Stomach (tissue), 9 donors: ENCODE measurements around the gene PAX1. TPM values are rescaled to one million over a fixed set of nuclear protein-coding genes. Genes with fewer than 3 reads are reported as not detected.

Experiments used
- DNase-seq, 2 donors: peaks; one replicate each; pipeline versions ENCODE4 v3.0.0 to v3.0.0-alpha.2; 2013 to 2019
- H3K27ac ChIP-seq, 5 donors: fragments of 200-600 bp in 4 of 5; sonication (generic) in 4 of 5; one replicate each; pipeline ENCODE4 v1.5.1; 2013 to 2019; ENCODE audit warnings: mild to moderate bottlenecking in 1 of 5, moderate library complexity in 1 of 5
- H3K27me3 ChIP-seq, 3 donors: fragments of 200-600 bp; sonication (generic); one replicate each; pipeline ENCODE4 v1.5.1; 2017 to 2019; ENCODE audit warnings: mixed run types in 1 of 3
- H3K36me3 ChIP-seq, 4 donors: fragments of 200-600 bp; sonication (generic); 1 replicate in 3 of 4; 2 replicates in 1 of 4; pipeline ENCODE4 v1.5.1; 2016 to 2019
- H3K4me1 ChIP-seq, 4 donors: fragments of 200-600 bp; sonication (generic); one replicate each; pipeline ENCODE4 v1.5.1; 2016 to 2019
- H3K4me3 ChIP-seq, 4 donors: fragments of 200-600 bp; sonication (generic) in 3 of 4; one replicate each; pipeline ENCODE4 v1.5.1; 2016 to 2019; ENCODE audit warnings: mild to moderate bottlenecking in 1 of 4
- H3K9me3 ChIP-seq, 4 donors: fragments of 200-600 bp; sonication (generic); one replicate each; pipeline ENCODE4 v1.5.1; 2016 to 2019
- CTCF ChIP-seq, 7 experiments: fragments of 450-650 bp in 4 of 7; fragments of 200-600 bp in 3 of 7; sonication (generic) in 3 of 7; IDR thresholded peaks; one replicate each; pipeline ENCODE4 v1.5.1; 2016 to 2019; ENCODE audit warnings: antibody characterized with exemption in 7 of 7, control low read depth in 2 of 7, mild to moderate bottlenecking in 1 of 7
- EP300 ChIP-seq: sonication (generic); formaldehyde crosslinking; IDR thresholded peaks from one replicate; pipeline ENCODE4 v1.6.1; 2017; ENCODE audit warnings: antibody characterized with exemption
- POLR2A ChIP-seq, 4 donors: fragments of 450-650 bp; IDR thresholded peaks; one replicate each; pipeline ENCODE4 v1.6.1; 2016; ENCODE audit warnings: antibody characterized with exemption in 4 of 4, control low read depth in 2 of 4, mild to moderate bottlenecking in 1 of 4, moderate library complexity in 1 of 4
- POLR2AphosphoS5 ChIP-seq, 3 donors: sonication (generic); formaldehyde crosslinking; IDR thresholded peaks; one replicate each; pipeline ENCODE4 v1.6.1; 2016; ENCODE audit warnings: antibody characterized with exemption in 3 of 3
- WGBS, 5 donors: extraction: QIAGEN DNeasy Blood & Tissue Kit in 3 of 5; methylation state at CpG; one replicate each; pipeline versions ENCODE4 v1.1.5 to v1.1.7; 2013 to 2018; 5-methylcytosine and 5-hydroxymethylcytosine counted together
- intact Hi-C: fragments of 100-400 bp; cut with DNase I; formaldehyde crosslinking; loops from one replicate; pipeline ENCODE4 v1.15.1; 2023; ENCODE audit warnings: low total_unique reads
- polyA plus RNA-seq, 3 donors: library from polyadenylated mRNA; stranded (reverse); fragments of 200-250 nt; gene quantifications; one replicate each; pipeline ENCODE4 v1.2.3, GENCODE V29; 2013
- total RNA-seq, 5 donors: library from RNA; depleted of rRNA; stranded (reverse); fragments of >200 nt; gene quantifications; one replicate each; pipeline versions ENCODE4 v1.1.0 to v1.2.3, GENCODE V29; 2014 to 2016
- donor health status: healthy with polysubstance abuse.
- donor health status: Bipolar disorder and iron deficiency.
- donor health status: healthy.

The PAX1 gene
- total and polyA plus RNA-seq, 8 donors, result not detected

GRCh38 chr20:21703717-21704407, 1.6 kb upstream of the PAX1 start:
- TF ChIP-seq CTCF (IDR thresholded peaks at IDR 0.05), result no peak
- TF ChIP-seq POLR2A (IDR thresholded peaks at IDR 0.05), result no peak
- no peak for TF ChIP-seq EP300
- no peak for TF ChIP-seq POLR2AphosphoS5 (IDR thresholded peaks at IDR 0.05)
- no peak for DNase-seq
- Histone ChIP-seq H3K27me3 (peaks cover 51 to 100% (median 92%) of the 10 kb centered on the region in 3 donors), H3K36me3 (no peaks in the 10 kb centered on the region), H3K4me1 (peaks cover 0 to 59% (median 20%) of the 10 kb centered on the region in 4 donors), H3K9me3 (no peaks in the 10 kb centered on the region), H3K27ac (no peak overlapping the region), H3K4me3 (peak overlapping the region in 1 of 4 donors; percentile 25)
- intact Hi-C loops, result no loop called here
- 9 to 15% (median 13%) methylated on average over 17 to 22 of the region's 22 CpGs for WGBS, 5 donors

DNA sequence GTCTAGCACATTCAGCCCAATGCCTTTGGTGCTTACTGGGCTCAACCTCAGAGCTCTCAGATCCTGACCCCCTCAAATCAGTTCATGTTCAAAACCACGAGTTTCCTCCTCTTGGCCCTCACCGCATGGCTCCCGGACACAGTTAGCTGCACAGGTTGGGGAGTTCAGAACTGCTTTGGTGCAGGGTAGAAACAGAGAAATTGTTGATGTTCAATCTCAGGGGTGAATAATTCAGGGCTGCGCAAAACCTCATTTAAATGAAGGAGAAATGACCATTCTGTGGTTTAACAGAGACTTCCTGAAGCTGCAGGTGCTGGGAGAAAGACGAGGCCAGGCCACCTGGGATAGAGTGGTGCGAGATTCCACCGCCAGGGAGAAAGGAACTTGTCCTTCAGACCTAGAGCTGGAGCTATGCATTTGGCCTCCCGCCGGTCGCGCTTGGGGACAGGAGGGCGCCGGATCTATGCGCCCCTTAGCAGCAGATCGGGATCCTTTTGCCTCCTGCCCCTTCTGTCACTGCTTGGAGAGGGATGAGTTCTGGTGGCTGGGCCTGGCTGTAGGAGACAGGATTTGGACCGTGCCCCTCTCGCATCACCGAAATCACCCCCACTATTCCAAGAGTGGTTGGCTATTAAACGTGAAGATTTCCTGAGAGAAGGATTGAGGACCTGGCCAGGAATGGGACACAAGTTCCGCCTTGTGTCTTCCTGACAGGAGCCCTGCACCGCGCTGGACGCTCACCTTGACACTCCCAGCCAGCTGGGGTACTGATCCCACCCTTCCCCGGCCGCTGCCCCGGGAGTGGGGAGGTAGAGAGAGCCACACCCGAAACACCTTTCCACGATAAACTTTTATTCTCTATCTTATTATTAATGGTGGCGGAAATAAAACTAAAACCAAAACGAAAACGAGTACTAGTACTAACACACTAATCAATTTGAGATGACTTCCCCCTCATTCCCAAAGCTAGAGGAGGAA, 767 bp upstream of the PAX1 start:
- Histone ChIP-seq H3K9me3 (no peaks in the 10 kb centered on the region), H3K4me1 (peaks cover 0 to 59% (median 20%) of the 10 kb centered on the region in 4 donors), H3K36me3 (no peaks in the 10 kb centered on the region), H3K27me3 (peaks cover 56 to 100% (median 95%) of the 10 kb centered on the region in 3 donors), H3K27ac (no peak overlapping the region), H3K4me3 (no peak overlapping the region)
- WGBS, 5 donors, result 7 to 15% (median 9%) methylated on average over 29 to 31 of the region's 31 CpGs
- DNase-seq, result no peak
- intact Hi-C loops, result no loop called here
- no peak for TF ChIP-seq EP300
- TF ChIP-seq CTCF (IDR thresholded peaks at IDR 0.05), result no peak
- TF ChIP-seq POLR2A (IDR thresholded peaks at IDR 0.05), result no peak
- TF ChIP-seq POLR2AphosphoS5 (IDR thresholded peaks at IDR 0.05), result no peak

- Histone ChIP-seq H3K27ac (no peak overlapping the region), H3K27me3 (peaks cover 56 to 100% (median 92%) of the 10 kb centered on the region in 3 donors), H3K4me1 (peaks cover 0 to 54% (median 20%) of the 10 kb centered on the region in 4 donors), H3K4me3 (no peak overlapping the region), H3K9me3 (no peaks in the 10 kb centered on the region), H3K36me3 (no peaks in the 10 kb centered on the region)
- DNase-seq, result no peak
- TF ChIP-seq CTCF (IDR thresholded peaks at IDR 0.05) (no peak), POLR2A (IDR thresholded peaks at IDR 0.05) (no peak), POLR2AphosphoS5 (IDR thresholded peaks at IDR 0.05) (no peak), EP300 (no peak)
- intact Hi-C loops, result no loop called here
- WGBS, 5 donors, result 4 to 6% (median 4%) methylated on average over 35 to 76 of the region's 76 CpGs
Observed at GRCh38 chr20:21706261-21707195, 1.1 kb downstream of the PAX1 start.
